B cell (primary cell): ENCODE measurements around the gene INA.

Experiments used
- CTCF ChIP-seq: fragments of 200-600 bp; IDR thresholded peaks from one replicate; pipeline ENCODE4 v1.8.0; 2022; ENCODE audit warnings: antibody characterized with exemption, mild to moderate bottlenecking
- EZH2 ChIP-seq: IDR thresholded peaks from 2 replicates; pipeline ENCODE4 v1.6.1; 2012; ENCODE audit warnings: borderline replicate concordance, low read depth, mild to moderate bottlenecking, moderate library complexity, low read length; ENCODE audit not compliant: insufficient read depth, poor library complexity, severe bottlenecking

- TF ChIP-seq CTCF (peak; percentile 92), EZH2 (no peak)
Observed at GRCh38 chr10:103244666-103245271, 32.2 kb upstream of the INA start.
